GM12892 (cell line): Measurements from ENCODE around the gene KNDC1.

ENCODE experiments used
- POLR2A ChIP-seq: IDR thresholded peaks from 2 replicates; pipeline ENCODE4 v1.6.1; 2011; ENCODE audit warnings: low read depth, low read length, control low read depth
- POLR2AphosphoS5 ChIP-seq: IDR thresholded peaks from 2 replicates; pipeline ENCODE4 v1.6.1; 2011; ENCODE audit warnings: low read depth, low read length, control low read depth
- TAF1 ChIP-seq: IDR thresholded peaks from 2 replicates; pipeline ENCODE4 v1.6.1; 2011; ENCODE audit warnings: low read depth, mild to moderate bottlenecking, control low read depth, low read length, borderline replicate concordance

GRCh38 chr10:133114251-133114650 lies 45.8 kb upstream of the KNDC1 start:
- TF ChIP-seq POLR2A (no peak), POLR2AphosphoS5 (no peak), TAF1 (no peak)
